Uterus (tissue), 4 donors: Measurements from ENCODE around the gene GPHN. TPM values are rescaled to one million over a fixed set of nuclear protein-coding genes. Genes with fewer than 3 reads are reported as not detected.

Experiments
- DNase-seq, 2 donors: peaks; one replicate each; pipeline ENCODE4 v3.0.0-alpha.2; 2019 to 2020
- H3K27ac ChIP-seq, 2 donors: fragments of 200-600 bp; sonication (generic); 1 replicate in 1 of 2; 2 replicates in 1 of 2; pipeline ENCODE4 v1.5.1; 2016 to 2018
- H3K27me3 ChIP-seq, 2 donors: fragments of 200-600 bp; sonication (generic); one replicate each; pipeline ENCODE4 v1.5.1; 2018 to 2019; ENCODE audit warnings: control low read depth in 1 of 2
- H3K36me3 ChIP-seq, 2 donors: fragments of 200-600 bp; sonication (generic); one replicate each; pipeline ENCODE4 v1.5.1; 2019; ENCODE audit warnings: control low read depth in 1 of 2
- H3K4me1 ChIP-seq, 2 donors: fragments of 200-600 bp; sonication (generic); one replicate each; pipeline ENCODE4 v1.5.1; 2018 to 2019; ENCODE audit warnings: control low read depth in 1 of 2
- H3K4me3 ChIP-seq, 2 donors: fragments of 200-600 bp; sonication (generic); 1 replicate in 1 of 2; 2 replicates in 1 of 2; pipeline ENCODE4 v1.5.1; 2018 to 2019; ENCODE audit warnings: mild to moderate bottlenecking in 1 of 2
- H3K9me3 ChIP-seq, 2 donors: fragments of 200-600 bp; sonication (generic); one replicate each; pipeline ENCODE4 v1.5.1; 2019; ENCODE audit warnings: control low read depth in 1 of 2
- CTCF ChIP-seq, 4 experiments: fragments of 200-600 bp in 2 of 4; fragments of 450-650 bp in 2 of 4; sonication (generic) in 2 of 4; IDR thresholded peaks; one replicate each; pipeline ENCODE4 v1.5.1; 2016 to 2019; ENCODE audit warnings: antibody characterized with exemption in 4 of 4, mild to moderate bottlenecking in 2 of 4, moderate library complexity in 1 of 4
- POLR2A ChIP-seq, 2 donors: fragments of 450-650 bp; IDR thresholded peaks; one replicate each; pipeline ENCODE4 v1.6.1; 2016; ENCODE audit warnings: antibody characterized with exemption in 2 of 2, mild to moderate bottlenecking in 1 of 2, moderate library complexity in 1 of 2
- intact Hi-C: fragments of 100-400 bp; cut with DNase I; formaldehyde crosslinking; loops from one replicate; pipeline ENCODE4 v1.15.1; 2023; ENCODE audit warnings: low total_unique reads
- total RNA-seq, 4 donors: library from RNA; depleted of rRNA in 3 of 4; stranded (reverse); fragments of >200 nt in 3 of 4; gene quantifications; one replicate each; pipeline versions ENCODE4 v1.1.0 to v1.2.4, GENCODE V29; 2014 to 2023
- donor health status: DM: yes; HTN: yes; CAD: no.

Gene GPHN
- total RNA-seq, 4 donors from 2014 or later = 14.9 to 42.9 (median 19.1) TPM

- Histone ChIP-seq H3K36me3 (peaks cover 0 to 2% of the 10 kb centered on the region in 2 donors), H3K9me3 (no peaks in the 10 kb centered on the region), H3K27ac (no peak overlapping the region), H3K4me3 (no peak overlapping the region), H3K27me3 (no peaks in the 10 kb centered on the region), H3K4me1 (no peaks in the 10 kb centered on the region)
- DNase-seq = no peak
- intact Hi-C loops = no loop called here
- TF ChIP-seq CTCF (IDR thresholded peaks at IDR 0.05) (no peak), POLR2A (IDR thresholded peaks at IDR 0.05) (no peak)
These were observed 492.0 kb downstream of the GPHN start for GRCh38 chr14:66999978-67000377.

- DNase-seq = no peak
- Histone ChIP-seq H3K4me1 (no peaks in the 10 kb centered on the region), H3K27ac (no peak overlapping the region), H3K36me3 (peaks cover 0 to 2% of the 10 kb centered on the region in 2 donors), H3K4me3 (no peak overlapping the region), H3K27me3 (no peaks in the 10 kb centered on the region), H3K9me3 (no peaks in the 10 kb centered on the region)
- TF ChIP-seq CTCF (IDR thresholded peaks at IDR 0.05) = no peak
- TF ChIP-seq POLR2A (IDR thresholded peaks at IDR 0.05) = no peak
- intact Hi-C loops = no loop called here
These were observed 495.2 kb downstream of the GPHN start for GRCh38 chr14:67002994-67003753.

GRCh38 chr14:67004521-67004920, 496.6 kb downstream of the GPHN start:
- DNase-seq = no peak
- Histone ChIP-seq H3K36me3 (peaks cover 0 to 2% of the 10 kb centered on the region in 2 donors), H3K27ac (no peak overlapping the region), H3K4me3 (no peak overlapping the region), H3K27me3 (no peaks in the 10 kb centered on the region), H3K4me1 (no peaks in the 10 kb centered on the region), H3K9me3 (no peaks in the 10 kb centered on the region)
- intact Hi-C loops = no loop called here
- TF ChIP-seq POLR2A (IDR thresholded peaks at IDR 0.05) = no peak
- TF ChIP-seq CTCF (IDR thresholded peaks at IDR 0.05) = no peak

DNA sequence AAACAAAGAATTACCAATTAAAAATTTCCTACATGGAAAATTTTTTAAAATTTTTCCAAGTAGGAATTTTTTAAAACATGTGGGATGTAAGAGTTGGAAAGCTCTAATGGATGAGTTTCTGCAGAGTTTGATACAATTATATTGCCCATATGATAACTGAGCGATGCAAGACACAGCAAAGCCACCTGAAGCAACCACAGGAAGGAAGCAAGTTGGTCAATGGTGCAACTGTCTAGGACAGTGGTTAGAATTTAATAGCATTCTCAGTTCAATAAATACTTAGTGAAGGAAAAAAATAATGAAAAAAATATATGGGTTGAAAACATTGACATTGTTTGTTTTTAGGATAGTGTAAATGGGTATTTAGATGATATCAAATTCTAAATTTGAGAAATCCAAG, 502.7 kb downstream of the GPHN start:
- Histone ChIP-seq H3K27me3 (no peaks in the 10 kb centered on the region), H3K9me3 (no peaks in the 10 kb centered on the region), H3K27ac (no peak overlapping the region), H3K4me1 (no peaks in the 10 kb centered on the region), H3K4me3 (no peak overlapping the region), H3K36me3 (no peaks in the 10 kb centered on the region)
- TF ChIP-seq CTCF (IDR thresholded peaks at IDR 0.05) = no peak
- TF ChIP-seq POLR2A (IDR thresholded peaks at IDR 0.05) = no peak
- DNase-seq = no peak
- intact Hi-C loops = no loop called here

GRCh38 chr14:67016856-67017255, 508.9 kb downstream of the GPHN start:
- Histone ChIP-seq H3K27ac (no peak overlapping the region), H3K36me3 (no peaks in the 10 kb centered on the region), H3K4me3 (no peak overlapping the region), H3K9me3 (no peaks in the 10 kb centered on the region), H3K4me1 (no peaks in the 10 kb centered on the region), H3K27me3 (no peaks in the 10 kb centered on the region)
- intact Hi-C loops = no loop called here
- no peak for DNase-seq
- TF ChIP-seq CTCF (IDR thresholded peaks at IDR 0.05) = no peak
- TF ChIP-seq POLR2A (IDR thresholded peaks at IDR 0.05) = no peak
